H1 (cell line): ENCODE measurements around the gene HPCAL4. TPM values are rescaled to one million over a fixed set of nuclear protein-coding genes. Genes with fewer than 3 reads are reported as not detected.

Experiments
- CTCF ChIA-PET: fragments of 300-600 bp; sonication (Branson Sonifier 250); formaldehyde crosslinking; loops from one replicate; lab custom pipeline; 2021; ENCODE audit not compliant: partially characterized antibody; lab: Charles Lee
- POLR2A ChIA-PET: fragments of 300-600 bp; sonication (Branson Sonifier 250); formaldehyde crosslinking; loops from one replicate; lab custom pipeline; 2021; ENCODE audit warnings: inconsistent platforms; ENCODE audit not compliant: partially characterized antibody; lab: Charles Lee
- DNase-seq, 2 experiments: peaks; one replicate each; pipeline versions ENCODE4 v3.0.0 to v3.0.0-alpha.2; 2010 to 2022; ENCODE audit warnings: low spot score in 2 of 2, low read depth in 1 of 2, mixed read lengths in 1 of 2
- FAIRE-seq: peaks from 2 replicates; lab custom pipeline; 2011; peaks lifted over from hg19 to GRCh38; lab: Jason Lieb, UNC
- H2AFZ ChIP-seq: 2 replicates; pipeline ENCODE4 v1.8.1; 2012; ENCODE audit warnings: low read length, inconsistent platforms
- H2AK5ac ChIP-seq: 2 replicates; pipeline ENCODE4 v1.6.1; 2013; ENCODE audit warnings: low read depth, low read length
- H2BK120ac ChIP-seq: replicated peaks from 2 replicates; pipeline ENCODE3; 2013; ENCODE audit warnings: low read depth, low read length, inconsistent platforms
- H2BK12ac ChIP-seq: 2 replicates; pipeline ENCODE4 v1.6.1; 2013; ENCODE audit warnings: low read depth, low read length
- H2BK15ac ChIP-seq: 2 replicates; pipeline ENCODE4 v1.6.1; 2013; ENCODE audit warnings: low read length
- H2BK20ac ChIP-seq: 2 replicates; pipeline ENCODE4 v1.6.1; 2013; ENCODE audit warnings: low read length
- H2BK5ac ChIP-seq: 2 replicates; pipeline ENCODE4 v1.6.1; 2013; ENCODE audit warnings: low read depth, low read length
- H3K14ac ChIP-seq: 2 replicates; pipeline ENCODE4 v1.6.1; 2013; ENCODE audit warnings: inconsistent platforms; ENCODE audit not compliant: insufficient read length
- H3K18ac ChIP-seq: 2 replicates; pipeline ENCODE4 v1.6.1; 2013; ENCODE audit warnings: low read length; ENCODE audit errors: extremely low read depth
- H3K23ac ChIP-seq: 2 replicates; pipeline ENCODE4 v1.6.1; 2013; ENCODE audit warnings: inconsistent platforms; ENCODE audit not compliant: insufficient read length
- H3K23me2 ChIP-seq: 2 replicates; pipeline ENCODE4 v1.6.1; 2013; ENCODE audit warnings: low read depth, low read length
- H3K27ac ChIP-seq: 2 replicates; pipeline ENCODE4 v1.6.1; 2011; ENCODE audit warnings: low read depth, low read length, inconsistent platforms
- H3K27me3 ChIP-seq, 4 experiments: replicated peaks in 1 of 4; 1 replicate in 1 of 4; 2 replicates in 3 of 4; pipeline versions ENCODE4 v1.6.1 to v1.8.1; 2011 to 2013; ENCODE audit warnings: low read length in 3 of 4, mild to moderate bottlenecking in 3 of 4, inconsistent platforms in 2 of 4, mixed read lengths in 2 of 4, moderate library complexity in 1 of 4; ENCODE audit not compliant: control insufficient read depth in 3 of 4, insufficient read depth in 3 of 4; ENCODE audit errors: extremely low read depth in 1 of 4
- H3K36me3 ChIP-seq, 4 experiments: 2 replicates each; pipeline versions ENCODE4 v1.6.1 to v1.8.1; 2011 to 2013; ENCODE audit warnings: mild to moderate bottlenecking in 4 of 4, low read length in 3 of 4, moderate library complexity in 2 of 4, control low read depth in 1 of 4, inconsistent platforms in 1 of 4; ENCODE audit not compliant: insufficient read depth in 4 of 4, control insufficient read depth in 2 of 4
- H3K4ac ChIP-seq: replicated peaks from 2 replicates; pipeline ENCODE3; 2013; ENCODE audit warnings: low read length, low read depth, mixed read lengths, inconsistent platforms; ENCODE audit not compliant: insufficient read length
- H3K4me1 ChIP-seq, 4 experiments: replicated peaks in 1 of 4; 1 replicate in 1 of 4; 2 replicates in 3 of 4; pipeline versions ENCODE4 v1.6.1 to v1.8.1; 2011 to 2013; ENCODE audit warnings: low read length in 3 of 4, inconsistent platforms in 2 of 4, mixed read lengths in 1 of 4; ENCODE audit not compliant: insufficient read depth in 4 of 4, control insufficient read depth in 3 of 4
- H3K4me2 ChIP-seq, 2 experiments: 2 replicates each; pipeline versions ENCODE4 v1.6.1 to v1.8.1; 2011 to 2013; ENCODE audit warnings: low read depth in 2 of 2, low read length in 2 of 2, control low read depth in 1 of 2, inconsistent platforms in 1 of 2, mild to moderate bottlenecking in 1 of 2; ENCODE audit not compliant: insufficient read depth in 1 of 2
- H3K4me3 ChIP-seq, 4 experiments: fragments of 200-600, 300-600 bp in 1 of 4; sonication (generic), shearing (Covaris generic), sonication (Bioruptor Twin) in 1 of 4; 2 replicates each; pipeline versions ENCODE4 v1.5.1 to v1.8.1; 2011 to 2016; ENCODE audit warnings: low read length in 4 of 4, low read depth in 3 of 4, control low read depth in 2 of 4, inconsistent platforms in 2 of 4, mild to moderate bottlenecking in 2 of 4, mixed read lengths in 1 of 4, moderate library complexity in 1 of 4; ENCODE audit not compliant: insufficient read depth in 2 of 4; ENCODE audit errors: extremely low read depth in 1 of 4
- H3K56ac ChIP-seq: replicated peaks from 2 replicates; pipeline ENCODE3; 2013; ENCODE audit warnings: low read depth, mild to moderate bottlenecking, mixed read lengths, low read length, inconsistent platforms; ENCODE audit not compliant: insufficient read length
- H3K79me1 ChIP-seq: 2 replicates; pipeline ENCODE4 v1.6.1; 2013; ENCODE audit warnings: low read depth, low read length, control low read depth
- H3K79me2 ChIP-seq, 2 experiments: 2 replicates each; pipeline versions ENCODE4 v1.6.1 to v1.8.1; 2012 to 2013; ENCODE audit warnings: low read length in 2 of 2, mild to moderate bottlenecking in 2 of 2, inconsistent platforms in 1 of 2; ENCODE audit not compliant: insufficient read depth in 2 of 2, control insufficient read depth in 1 of 2
- H3K9ac ChIP-seq, 4 experiments: replicated peaks in 1 of 4; 1 replicate in 1 of 4; 2 replicates in 3 of 4; pipeline versions ENCODE4 v1.6.1 to v1.8.1; 2011 to 2013; ENCODE audit warnings: low read depth in 3 of 4, low read length in 3 of 4, control low read depth in 2 of 4, mild to moderate bottlenecking in 2 of 4, moderate library complexity in 2 of 4, inconsistent platforms in 1 of 4; ENCODE audit errors: extremely low read depth in 1 of 4
- H3K9me3 ChIP-seq, 2 experiments: 2 replicates each; pipeline versions ENCODE4 v1.6.1 to v1.8.1; 2012 to 2013; ENCODE audit warnings: mild to moderate bottlenecking in 2 of 2, moderate library complexity in 2 of 2, control low read depth in 1 of 2, inconsistent platforms in 1 of 2, low read depth in 1 of 2, low read length in 1 of 2, mixed read lengths in 1 of 2; ENCODE audit not compliant: insufficient read depth in 2 of 2
- H4K20me1 ChIP-seq, 2 experiments: replicated peaks in 1 of 2; 2 replicates each; pipeline versions ENCODE3 to v1.8.1; 2011 to 2013; ENCODE audit warnings: inconsistent platforms in 2 of 2, low read length in 2 of 2, mild to moderate bottlenecking in 1 of 2; ENCODE audit not compliant: insufficient read depth in 2 of 2, control insufficient read depth in 1 of 2
- H4K5ac ChIP-seq: 2 replicates; pipeline ENCODE4 v1.6.1; 2013; ENCODE audit warnings: low read length, low read depth, mixed read lengths, inconsistent platforms; ENCODE audit not compliant: insufficient read length
- H4K8ac ChIP-seq: 2 replicates; pipeline ENCODE4 v1.8.0; 2013; ENCODE audit warnings: mild to moderate bottlenecking, moderate library complexity, low read length, inconsistent platforms; ENCODE audit not compliant: insufficient read depth; ENCODE audit errors: extremely low read depth
- H4K91ac ChIP-seq: replicated peaks from 2 replicates; pipeline ENCODE3; 2013; ENCODE audit warnings: low read length, mixed read lengths, inconsistent platforms; ENCODE audit not compliant: insufficient read length
- BACH1 ChIP-seq: IDR thresholded peaks from 2 replicates; pipeline ENCODE4 v1.6.1; 2012; ENCODE audit warnings: low read length, improper control_type of control experiment
- EZH2 ChIP-seq: fragments of 200-600 bp; sonication (generic); IDR thresholded peaks from 2 replicates; pipeline ENCODE4 v1.7.1; 2012; ENCODE audit warnings: low read depth, mild to moderate bottlenecking, moderate library complexity, low read length, inconsistent platforms; ENCODE audit not compliant: severe bottlenecking
- GABPA ChIP-seq: IDR thresholded peaks from 2 replicates; pipeline ENCODE4 v1.6.1; 2011; ENCODE audit warnings: mild to moderate bottlenecking, low read length, moderate library complexity, borderline replicate concordance; ENCODE audit not compliant: insufficient read depth
- KDM4A ChIP-seq: IDR thresholded peaks from one replicate; pipeline ENCODE4 v1.7.1; 2012; ENCODE audit warnings: low read depth, mild to moderate bottlenecking, moderate library complexity, low read length, inconsistent platforms; ENCODE audit not compliant: severe bottlenecking
- SP1 ChIP-seq: IDR thresholded peaks from 2 replicates; pipeline ENCODE4 v1.6.1; 2011; ENCODE audit warnings: low read depth, low read length
- SP4 ChIP-seq: IDR thresholded peaks from 2 replicates; pipeline ENCODE4 v1.6.1; 2012; ENCODE audit warnings: low read length, inconsistent platforms
- SUZ12 ChIP-seq: fragments of 200-600 bp; sonication (generic); IDR thresholded peaks from 2 replicates; pipeline ENCODE4 v1.6.1; 2012; ENCODE audit warnings: mild to moderate bottlenecking, inconsistent platforms, low read length, moderate library complexity, mixed read lengths
- TAF1 ChIP-seq: IDR thresholded peaks from 2 replicates; pipeline ENCODE4 v1.6.1; 2011; ENCODE audit warnings: mild to moderate bottlenecking, low read depth, low read length
- WGBS, 2 experiments: shearing (Covaris generic) in 1 of 2; methylation state at CpG; one replicate each; pipeline versions ENCODE4 v1.1.6 to v1.1.7; 2013 to 2015; ENCODE audit warnings: low lambda C conversion rate in 2 of 2, mixed read lengths in 2 of 2, inconsistent platforms in 1 of 2, low coverage in 1 of 2, missing lambda C conversion rate in 1 of 2; ENCODE audit not compliant: insufficient replicate concordance in 2 of 2, insufficient coverage in 1 of 2, insufficient read length in 1 of 2; ENCODE audit errors: extremely low coverage in 1 of 2, missing lambda C conversion rate in 1 of 2; 5-methylcytosine and 5-hydroxymethylcytosine counted together
- polyA plus RNA-seq, 7 experiments: library from polyadenylated mRNA; depleted of rRNA in 3 of 7; stranded (reverse) in 5 of 7; unstranded in 2 of 7; fragments of >200 nt in 5 of 7; fragments of 200-250 nt in 2 of 7; gene quantifications; 1 replicate in 5 of 7; 2 replicates in 1 of 7; 4 replicates in 1 of 7; pipeline versions ENCODE4 v1.2.1 to v1.2.3, GENCODE V29; 2011 to 2013; ENCODE audit warnings: missing spikeins in 2 of 7, mixed read lengths in 2 of 7
- total RNA-seq: library from RNA; stranded (reverse); fragmentation: NEBNext Ultra II Directional; extraction: Animal tissue kit (Norgen Biotek cat#: 25700); gene quantifications from 2 replicates; pipeline ENCODE4 v1.2.1, GENCODE V29; 2021

HPCAL4 gene
- total and polyA plus RNA-seq, 2 of the 8 experiments (the other 6 are each of a cell fraction or from before 2014, with no cell fraction given), result 0.54 to 0.74 TPM

DNA sequence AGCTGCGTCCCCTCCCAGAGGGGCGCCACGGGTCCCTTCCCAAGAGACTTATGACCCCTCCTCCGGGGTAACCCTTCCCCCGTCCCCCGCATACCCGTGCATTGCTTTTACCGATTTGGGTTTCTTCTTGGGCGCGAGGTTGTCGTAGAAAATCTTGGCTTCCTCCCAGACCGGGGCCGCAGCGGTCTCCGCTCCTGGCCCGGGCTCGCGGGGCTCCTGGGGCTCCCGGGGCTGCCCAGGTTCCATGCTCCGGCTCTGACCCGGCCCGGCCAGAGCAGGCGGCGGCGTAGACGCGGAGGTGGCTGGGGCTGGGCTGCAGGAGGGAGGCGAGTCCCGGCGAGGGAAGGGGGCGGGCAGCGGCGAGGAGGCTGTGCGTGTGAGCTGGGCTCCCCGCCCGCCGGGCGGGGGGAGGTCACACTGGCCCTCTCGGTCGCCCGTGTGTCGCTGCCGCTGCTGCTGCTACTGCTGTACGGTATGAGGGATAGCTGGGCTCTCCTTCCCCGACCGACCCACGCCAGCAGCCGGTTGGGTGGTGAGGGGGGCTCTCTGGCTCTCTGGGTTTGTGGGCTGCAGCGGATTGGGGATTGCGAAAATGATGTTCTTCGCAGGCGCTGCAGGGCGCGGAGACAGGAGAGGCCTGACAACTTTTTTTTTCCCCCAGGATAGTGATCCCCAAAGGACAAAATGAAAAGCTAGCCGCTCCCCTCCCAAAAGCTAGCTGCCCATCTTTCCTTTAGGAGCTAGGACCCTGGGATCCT, 19.3 kb downstream of the HPCAL4 start, which contains the start of gene NT5C1A:
Gene NT5C1A (minus strand): TSS at position 315 of the 758 bp plus-strand sequence. CDS start 69 bp downstream, at position 246.
- no peaks in the 10 kb centered on the region; a peak in 1 of 4 replicates for H3K9me3 ChIP-seq
- peak in 1 of 2 experiments; percentile 70 for DNase-seq
- no peaks in the 10 kb centered on the region for H3K79me2 ChIP-seq
- peaks cover 66 to 93% (median 85%) of the 10 kb centered on the region in 4 experiments for H3K27me3 ChIP-seq
- H4K5ac ChIP-seq, result no peak within 1 kb of the TSS
- no peak for FAIRE-seq
- no peak within 1 kb of the TSS for H2BK120ac ChIP-seq
- no peak within 1 kb of the TSS for H3K4ac ChIP-seq
- H3K23ac ChIP-seq, result no peak within 1 kb of the TSS
- H3K36me3 ChIP-seq, result peaks cover 0 to 3% (median 0%) of the 10 kb centered on the region in 4 experiments; a peak in 1 of 8 replicates
- H2BK20ac ChIP-seq, result no peak within 1 kb of the TSS
- no peak within 1 kb of the TSS for H2BK5ac ChIP-seq
- no peak within 1 kb of the TSS for H3K56ac ChIP-seq
- H3K4me3 ChIP-seq, result peak within 1 kb of the TSS; percentile 27 to 61 (median 36)
- H3K4me2 ChIP-seq, result peak within 1 kb of the TSS; percentile 90
- H3K18ac ChIP-seq, result no peak within 1 kb of the TSS
- H4K8ac ChIP-seq, result peak within 1 kb of the TSS; percentile 35; the same call in 1 of the 2 replicates
- TF ChIP-seq TAF1 (no peak), GABPA (no peak), SP4 (no peak), BACH1 (no peak), EZH2 (peak; percentile 92), SUZ12 (peak; percentile 93), KDM4A (peak; percentile 48), SP1 (no peak)
- TF ChIP-seq, all 59 proteins: peak for 3
- Histone ChIP-seq H4K20me1 (peaks cover 1 to 6% of the 10 kb centered on the region in 2 experiments), H2AK5ac (no peak within 1 kb of the TSS), H3K14ac (no peak within 1 kb of the TSS), H3K23me2 (peaks cover 3% of the 10 kb centered on the region; the same call in 1 of the 2 replicates), H3K27ac (no peak within 1 kb of the TSS), H2BK15ac (no peak within 1 kb of the TSS), H2BK12ac (no peak within 1 kb of the TSS), H3K79me1 (no peaks in the 10 kb centered on the region), H2AFZ (no peak within 1 kb of the TSS), H3K4me1 (peaks cover 0 to 11% (median 5%) of the 10 kb centered on the region in 4 experiments; a peak in 5 of 7 replicates), H3K9ac (no peak within 1 kb of the TSS), H4K91ac (no peak within 1 kb of the TSS)
- WGBS, 2 experiments, result 3% methylated on average over 54 of the region's 55 CpGs; no CpG with 5 or more reads in 1 of the 2 experiments
- ChIA-PET POLR2A (interaction anchor here (1.0 to 3.4 kb wide), 5 partner anchors 12 to 67 kb away, joined by 3 to 15 read pairs (median 4); partner anchors contain the start of gene HPCAL4), CTCF (interaction anchor here (1.1 to 10.5 kb wide), 28 partner anchors 8 to 342 kb away, joined by 3 to 184 read pairs (median 14); partner anchors contain the start of genes HEYL, HPCAL4, PABPC4 and PPIE)
